ENCODE data around the gene TIFAB.

GRCh38 chr5:135439231-135440205 lies 12.6 kb downstream of the TIFAB start:
- no peak for TF ChIP-seq POLR2A (IDR thresholded peaks at IDR 0.05)
- TF ChIP-seq POLR2AphosphoS5 (IDR thresholded peaks at IDR 0.05), result no peak

All from suprapubic skin (tissue), 4 donors.